Ramos (cell line): ENCODE data around the gene PPT2.

Experiments
- in situ Hi-C: fragments of 300-500 bp; cut with MboI; formaldehyde crosslinking; loops from one replicate; pipeline ENCODE4 v1.14.3; 2022; ENCODE audit warnings: low sequenced_read_pairs; ENCODE audit not compliant: unreplicated experiment

The PPT2 gene, protein sequence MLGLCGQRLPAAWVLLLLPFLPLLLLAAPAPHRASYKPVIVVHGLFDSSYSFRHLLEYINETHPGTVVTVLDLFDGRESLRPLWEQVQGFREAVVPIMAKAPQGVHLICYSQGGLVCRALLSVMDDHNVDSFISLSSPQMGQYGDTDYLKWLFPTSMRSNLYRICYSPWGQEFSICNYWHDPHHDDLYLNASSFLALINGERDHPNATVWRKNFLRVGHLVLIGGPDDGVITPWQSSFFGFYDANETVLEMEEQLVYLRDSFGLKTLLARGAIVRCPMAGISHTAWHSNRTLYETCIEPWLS

GRCh38 chr6:32153564-32154513 lies at the start of gene PPT2:
Gene PPT2 (plus strand): TSS chr6:32154141. CDS start chr6:32154595, 454 bp downstream.
- in situ Hi-C loops: no loop called here

- in situ Hi-C loops: no loop called here
Measured at GRCh38 chr6:32105433-32105832, 48.5 kb upstream of the PPT2 start.

DNA sequence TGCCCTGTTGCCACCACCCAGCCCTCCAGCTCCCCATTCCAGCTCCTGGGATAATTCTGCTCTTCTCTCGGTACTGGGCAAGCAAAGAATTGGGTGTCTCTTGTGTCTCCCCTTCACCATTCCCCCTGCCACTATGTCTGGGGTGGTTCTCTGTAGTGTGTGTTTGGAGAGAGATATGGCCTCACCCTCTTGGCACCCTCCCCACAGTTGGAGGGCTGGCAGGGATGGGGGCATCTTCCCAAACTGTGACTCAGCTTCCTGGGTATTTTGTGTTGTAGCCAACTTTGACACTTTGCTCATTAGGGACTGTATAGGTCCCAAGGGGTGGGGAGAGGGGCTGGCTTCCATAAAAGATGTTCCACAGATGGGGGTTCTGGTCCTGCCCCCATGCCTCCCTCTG lies 46.5 kb upstream of the PPT2 start:
- in situ Hi-C loops: no loop called here

- in situ Hi-C loops: no loop called here
Measured at GRCh38 chr6:32108094-32108627, 45.8 kb upstream of the PPT2 start.

- in situ Hi-C loops: no loop called here
Measured at GRCh38 chr6:32108727-32109113, 45.2 kb upstream of the PPT2 start.

DNA sequence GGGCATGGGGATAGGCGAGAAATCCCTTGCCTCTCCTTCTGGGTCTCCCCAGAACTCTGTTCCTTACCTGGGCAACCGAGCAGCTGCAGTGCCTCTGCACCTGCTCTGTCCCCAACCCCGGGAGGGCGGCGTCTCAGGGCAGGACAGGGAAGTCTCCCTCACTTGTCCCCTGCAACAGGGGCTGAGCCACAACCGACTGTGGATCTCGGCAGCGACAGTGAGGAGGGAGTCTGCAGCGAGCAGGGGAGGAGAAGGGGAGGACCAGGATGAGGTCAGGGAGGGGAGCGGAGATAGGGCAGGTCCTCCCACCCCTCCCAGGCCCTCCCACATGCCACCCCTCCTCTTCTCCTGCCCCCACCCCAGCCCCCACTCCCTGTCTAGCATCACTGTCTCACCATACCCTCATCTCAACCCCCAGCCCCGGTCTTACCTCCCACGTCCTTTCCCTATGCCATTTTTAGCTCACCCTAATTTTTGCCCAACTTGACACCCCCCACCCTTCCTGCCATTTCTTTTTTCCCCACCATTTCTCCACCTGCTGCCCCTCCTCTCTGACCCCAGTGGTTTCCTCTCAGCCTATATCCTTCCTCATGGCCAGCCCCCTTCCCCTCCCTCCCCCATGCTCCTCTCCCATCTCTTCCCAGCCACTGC lies 44.7 kb upstream of the PPT2 start, which contains the start of gene TNXB:
TSS of gene TNXB (minus strand) at position 225 of the 651 bp plus-strand sequence. CDS start 11,140 bp downstream, outside the sequence.
- in situ Hi-C loops: no loop called here

DNA sequence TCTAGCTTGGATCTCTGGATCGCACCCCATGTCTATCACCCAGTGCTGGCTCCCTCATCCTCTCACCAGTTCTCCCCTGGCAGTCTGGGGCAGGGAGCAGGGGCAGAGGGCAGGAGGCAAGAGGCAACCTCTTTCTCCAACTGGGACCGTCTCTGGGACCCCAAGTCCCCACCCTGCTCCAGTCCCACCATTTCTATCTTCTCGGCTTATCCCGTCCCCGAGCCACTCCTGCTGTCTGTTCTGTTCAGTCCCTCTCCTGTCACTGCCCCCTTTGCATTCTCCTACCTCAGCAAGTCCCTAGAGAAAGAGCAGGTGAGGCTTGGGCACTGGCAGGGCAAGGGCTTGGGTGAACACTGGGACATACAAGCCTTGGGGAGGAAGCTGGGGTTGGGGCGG lies 44.2 kb upstream of the PPT2 start:
- in situ Hi-C loops: no loop called here

DNA sequence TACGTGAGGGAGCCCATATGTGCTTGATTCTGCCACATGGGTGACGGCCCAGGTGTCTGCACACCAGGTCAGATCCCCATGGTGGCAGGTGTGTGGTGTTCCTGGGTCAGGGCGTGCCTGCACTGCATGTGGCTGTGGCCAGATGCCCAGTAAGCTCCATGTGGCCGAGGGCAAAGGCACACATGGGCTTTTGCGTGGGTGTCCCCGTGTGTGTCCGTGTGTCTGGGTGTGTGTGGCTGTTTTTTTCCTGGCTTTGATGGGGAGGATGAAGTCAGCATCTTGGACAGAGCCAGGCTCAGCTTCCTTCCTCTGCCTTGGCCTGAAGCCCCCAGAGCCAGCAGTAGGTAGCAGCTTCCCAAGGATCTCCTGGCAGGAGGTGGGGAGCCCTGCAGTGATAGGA lies 43.3 kb upstream of the PPT2 start:
- in situ Hi-C loops: no loop called here

- in situ Hi-C loops: no loop called here
Measured at GRCh38 chr6:32111424-32112066, 42.4 kb upstream of the PPT2 start.

DNA sequence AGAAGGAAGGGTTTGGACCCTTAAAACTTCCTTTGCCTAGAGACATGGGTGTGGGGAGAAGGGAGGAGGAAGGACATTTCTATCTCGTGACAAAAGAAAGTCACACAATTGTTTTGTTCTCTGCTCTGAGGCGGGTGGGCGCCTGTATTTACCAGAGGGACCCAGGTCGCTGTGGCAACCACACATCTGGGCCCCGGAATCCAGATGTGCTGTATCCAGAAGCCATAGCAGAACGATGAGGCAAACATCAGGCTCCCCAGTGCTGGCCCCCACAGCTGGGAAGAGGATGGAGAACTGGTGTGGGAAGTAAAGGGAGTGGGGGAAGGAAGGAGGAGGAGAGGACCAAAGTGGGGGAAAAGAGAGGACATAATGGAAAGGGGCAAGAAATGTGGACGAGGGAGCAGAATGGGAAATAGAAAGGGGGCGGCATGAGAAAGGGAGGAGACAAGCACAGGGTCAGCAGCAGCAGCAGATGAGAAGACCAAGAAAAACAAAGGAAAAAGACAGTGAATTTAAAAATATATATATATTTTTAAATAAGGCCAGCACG lies 41.4 kb upstream of the PPT2 start:
- in situ Hi-C loops: no loop called here

DNA sequence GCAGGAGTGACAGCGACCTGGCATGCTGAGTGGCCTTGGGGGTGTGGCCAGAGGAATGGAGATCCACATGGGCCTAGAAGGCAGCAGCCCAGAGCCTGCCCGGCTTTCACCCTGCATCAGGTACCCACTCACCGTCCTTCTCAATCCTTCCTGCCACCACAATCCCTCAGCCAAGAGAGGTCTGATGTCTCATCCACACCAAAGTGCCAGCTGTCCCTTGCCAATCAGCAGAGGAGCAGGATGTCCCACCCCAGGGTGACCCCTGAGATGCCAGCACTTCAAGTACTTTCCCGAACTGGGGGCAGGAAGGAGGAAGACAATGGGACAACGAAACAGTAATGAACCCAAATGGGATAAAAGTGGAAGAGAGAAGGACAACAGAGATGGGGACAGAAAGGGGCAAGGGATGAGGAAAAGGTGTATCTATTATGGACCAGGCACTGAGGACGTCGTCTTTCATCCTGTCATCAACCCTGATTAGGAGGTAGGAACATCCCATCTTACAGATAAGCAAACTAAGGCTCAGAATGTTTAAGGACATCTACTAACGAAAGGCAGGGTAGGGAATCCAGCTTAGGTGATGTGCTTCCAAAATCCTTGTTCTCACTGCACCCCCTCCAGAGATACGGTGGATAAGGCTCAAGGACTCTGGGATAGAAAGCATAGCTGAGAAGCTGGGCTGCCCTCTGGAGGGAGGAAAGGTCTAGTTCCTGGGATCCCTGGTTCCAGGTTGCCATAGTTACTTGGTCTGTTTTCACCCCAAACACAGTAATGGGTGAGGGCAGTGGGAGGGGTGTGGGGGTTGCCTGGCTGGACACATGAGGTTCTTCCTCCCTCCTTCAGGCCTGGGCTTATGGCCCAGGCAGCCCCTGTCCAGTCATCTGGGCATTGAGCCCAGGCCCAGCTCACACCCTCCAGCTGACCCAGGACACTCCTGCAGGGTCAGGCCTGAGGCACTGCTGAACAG lies 40.3 kb upstream of the PPT2 start:
- in situ Hi-C loops: no loop called here

DNA sequence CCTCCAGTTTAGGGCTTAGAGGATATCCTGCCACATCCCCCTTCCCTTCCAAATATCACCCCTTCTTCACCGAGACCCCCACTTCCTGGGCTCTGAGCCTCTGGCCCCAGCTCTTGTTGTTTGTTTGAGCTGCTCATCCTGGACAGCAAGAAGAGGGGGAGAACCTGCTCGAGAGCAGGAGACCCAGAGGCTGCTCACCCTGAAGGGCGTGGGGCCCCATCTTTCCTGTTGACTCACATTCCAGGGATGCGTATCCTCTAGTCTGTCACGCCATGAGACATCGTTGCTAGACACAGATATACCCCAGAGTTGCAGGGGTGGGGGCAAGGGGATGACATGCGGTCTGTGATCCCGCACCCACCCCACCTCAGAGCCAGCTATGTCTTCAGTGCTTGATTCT lies 39.1 kb upstream of the PPT2 start:
- in situ Hi-C loops: no loop called here

GRCh38 chr6:32115623-32116022 lies 38.3 kb upstream of the PPT2 start:
- in situ Hi-C loops: no loop called here

DNA sequence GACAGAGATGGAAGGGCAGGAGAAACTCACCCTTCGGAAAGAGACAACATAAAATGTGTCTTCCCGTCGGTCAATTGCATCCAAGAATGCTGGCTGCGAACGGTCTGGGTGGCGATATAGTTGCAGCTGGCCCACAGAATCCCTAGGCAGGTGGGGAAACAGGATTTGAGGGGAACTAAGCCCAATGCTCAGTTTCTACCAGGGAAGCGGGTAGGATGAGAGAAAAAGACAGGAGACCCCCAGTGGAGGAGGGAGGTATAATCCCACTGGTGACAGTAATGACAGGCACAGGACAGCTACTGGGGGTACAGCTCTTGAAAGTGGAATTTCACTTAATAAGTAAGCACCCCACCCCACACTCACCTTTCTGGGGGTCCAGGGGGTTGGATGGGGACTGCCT lies 37.3 kb upstream of the PPT2 start:
- in situ Hi-C loops: no loop called here

DNA sequence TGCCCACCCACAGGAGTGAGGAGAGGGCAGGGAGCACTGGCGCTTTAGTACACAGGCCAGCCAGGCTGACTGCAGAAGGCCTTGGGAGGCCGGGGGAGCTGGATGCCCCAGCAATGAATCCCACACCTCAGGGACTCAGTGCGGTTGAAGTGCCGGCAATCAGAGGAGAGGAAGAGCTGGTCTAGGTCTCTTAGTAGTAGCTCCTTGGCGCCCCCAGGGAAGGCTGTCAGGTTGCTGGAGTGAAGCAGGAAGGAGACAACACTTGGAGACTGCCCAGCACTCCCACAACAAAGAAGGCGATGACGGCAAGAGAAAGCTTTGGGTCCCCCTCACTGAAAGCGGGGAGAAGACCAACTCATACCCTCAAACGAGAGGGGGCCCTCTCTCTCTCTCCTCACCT lies 36.5 kb upstream of the PPT2 start:
- in situ Hi-C loops: no loop called here

GRCh38 chr6:32118782-32119628 lies 34.9 kb upstream of the PPT2 start:
- in situ Hi-C loops: no loop called here

- in situ Hi-C loops: no loop called here
Measured at GRCh38 chr6:32120573-32121059, 33.3 kb upstream of the PPT2 start.

GRCh38 chr6:32123681-32124080 lies 30.3 kb upstream of the PPT2 start:
- in situ Hi-C loops: no loop called here
